OCI-LY7 (cell line): ENCODE results near the gene ZMAT3.
"Not testable (repeated sequence)": the region's sequence is repeated elsewhere in the genome, so short reads cannot be mapped to it uniquely, and the experiment has no call there.

ENCODE experiments used
- EZH2phosphoT487 ChIP-seq: fragments of 200-600 bp; sonication (generic); IDR thresholded peaks from 2 replicates; pipeline ENCODE4 v1.6.1; 2018; ENCODE audit warnings: low read depth, borderline replicate concordance, mild to moderate bottlenecking, mixed run types, antibody characterized with exemption, low read length, moderate library complexity, mixed read lengths
- TF ChIP-seq, protein P1 (sequence below): fragments of 200-600 bp; sonication (generic); conservative IDR thresholded peaks from 2 replicates; pipeline ENCODE4 v1.5.1; 2014; ENCODE audit warnings: mild to moderate bottlenecking, antibody characterized with exemption, low read length, moderate library complexity, mixed read lengths

GRCh38 chr3:179033304-179033657 lies 38.3 kb downstream of the ZMAT3 start:
- TF ChIP-seq, protein P1, sequence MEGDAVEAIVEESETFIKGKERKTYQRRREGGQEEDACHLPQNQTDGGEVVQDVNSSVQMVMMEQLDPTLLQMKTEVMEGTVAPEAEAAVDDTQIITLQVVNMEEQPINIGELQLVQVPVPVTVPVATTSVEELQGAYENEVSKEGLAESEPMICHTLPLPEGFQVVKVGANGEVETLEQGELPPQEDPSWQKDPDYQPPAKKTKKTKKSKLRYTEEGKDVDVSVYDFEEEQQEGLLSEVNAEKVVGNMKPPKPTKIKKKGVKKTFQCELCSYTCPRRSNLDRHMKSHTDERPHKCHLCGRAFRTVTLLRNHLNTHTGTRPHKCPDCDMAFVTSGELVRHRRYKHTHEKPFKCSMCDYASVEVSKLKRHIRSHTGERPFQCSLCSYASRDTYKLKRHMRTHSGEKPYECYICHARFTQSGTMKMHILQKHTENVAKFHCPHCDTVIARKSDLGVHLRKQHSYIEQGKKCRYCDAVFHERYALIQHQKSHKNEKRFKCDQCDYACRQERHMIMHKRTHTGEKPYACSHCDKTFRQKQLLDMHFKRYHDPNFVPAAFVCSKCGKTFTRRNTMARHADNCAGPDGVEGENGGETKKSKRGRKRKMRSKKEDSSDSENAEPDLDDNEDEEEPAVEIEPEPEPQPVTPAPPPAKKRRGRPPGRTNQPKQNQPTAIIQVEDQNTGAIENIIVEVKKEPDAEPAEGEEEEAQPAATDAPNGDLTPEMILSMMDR: not testable (repeated sequence)
- TF ChIP-seq EZH2phosphoT487: not testable (repeated sequence)
